HG02642 (cell line): Measurements from ENCODE around the gene EFNA3.

Experiments used
- ATAC-seq: cut with Tn5 transposase; IDR thresholded peaks from one replicate; pipeline ENCODE4 v1.9.1; 2021; ENCODE audit warnings: mild to moderate bottlenecking; ENCODE audit not compliant: unreplicated experiment, poor library complexity

The EFNA3 gene

GRCh38 chr1:155044812-155045657 lies 33.6 kb upstream of the EFNA3 start:
- no peak for ATAC-seq

DNA sequence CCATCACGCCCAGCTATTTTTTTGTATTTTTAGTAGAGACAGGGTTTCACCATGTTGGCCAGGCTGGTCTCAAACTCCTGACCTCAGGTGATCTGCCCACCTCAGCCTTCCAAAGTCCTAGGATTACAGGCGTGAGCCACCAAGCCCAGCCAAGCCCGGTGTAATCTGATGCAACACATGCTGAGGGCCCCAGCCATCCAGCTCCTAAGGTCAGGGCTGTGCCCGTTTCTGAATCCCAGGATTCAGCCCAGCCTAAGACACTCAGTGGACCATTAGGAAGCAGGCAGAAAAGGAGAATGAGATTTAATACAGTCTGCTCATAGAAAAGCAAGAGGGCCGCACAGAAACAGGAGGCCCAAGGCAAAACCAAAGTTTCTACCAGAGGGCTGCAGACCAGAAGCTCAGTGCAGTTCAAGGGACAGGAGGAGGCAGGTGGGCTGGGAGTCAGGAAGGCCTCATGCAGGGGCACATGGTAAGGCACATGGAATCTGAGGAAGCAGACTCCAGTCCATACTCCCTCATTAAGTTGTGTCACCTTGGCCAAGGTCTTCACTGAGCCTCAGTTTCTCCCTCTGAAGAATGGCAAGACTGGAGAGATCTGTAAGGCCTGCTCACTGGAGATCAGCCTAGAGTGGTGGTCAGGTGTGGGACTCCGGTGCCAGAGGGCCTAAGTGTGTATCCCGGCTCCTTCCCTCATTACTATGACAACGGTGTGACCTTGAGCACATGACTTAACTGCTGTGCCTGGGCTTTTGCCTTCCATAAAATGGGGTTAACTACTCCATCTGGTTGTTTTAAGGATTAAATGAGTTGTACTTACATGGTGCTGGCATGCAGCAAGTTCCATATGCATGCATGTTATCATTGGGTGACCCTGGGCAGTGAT lies 29.9 kb upstream of the EFNA3 start:
- ATAC-seq: no peak

- ATAC-seq: no peak
These were observed 28.7 kb upstream of the EFNA3 start for GRCh38 chr1:155049651-155050559.

DNA sequence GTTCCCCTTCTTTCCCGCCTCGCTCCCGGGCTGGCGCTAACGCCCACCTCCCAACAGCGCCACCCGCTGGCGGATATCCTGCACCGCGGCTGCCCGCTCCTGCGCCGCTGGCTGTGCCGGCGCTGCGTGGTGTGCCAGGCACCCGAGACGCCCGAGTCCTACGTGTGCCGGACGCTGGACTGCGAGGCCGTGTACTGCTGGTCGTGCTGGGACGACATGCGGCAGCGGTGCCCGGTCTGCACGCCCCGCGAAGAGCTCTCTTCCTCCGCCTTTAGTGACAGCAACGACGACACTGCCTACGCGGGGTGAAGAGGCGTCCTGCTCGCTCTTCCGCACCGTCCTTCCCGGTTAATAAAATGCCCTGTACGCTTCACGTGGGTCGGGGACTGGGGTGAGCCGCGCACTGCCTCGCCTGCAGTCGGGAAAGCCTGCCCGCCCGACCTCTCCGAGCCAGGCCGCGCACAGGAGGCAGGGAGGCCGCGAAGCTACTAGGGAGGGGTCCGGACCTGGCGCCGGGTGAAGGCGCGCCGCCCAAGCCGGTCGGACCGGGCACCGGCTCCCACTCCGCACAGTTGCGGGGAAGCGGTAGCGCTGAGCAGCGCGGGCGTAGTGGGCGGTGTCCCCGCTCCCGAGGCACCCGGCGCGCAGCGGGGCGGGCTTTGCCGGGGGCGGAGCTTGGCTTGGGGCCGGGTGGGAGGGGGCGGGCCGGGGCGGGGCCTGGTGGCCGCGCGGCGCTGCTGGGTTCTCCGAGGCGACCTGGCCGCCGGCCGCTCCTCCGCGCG lies 27.9 kb upstream of the EFNA3 start, which contains the start of gene ADAM15:
ADAM15 (plus strand) TSS at position 757 of the 782 bp plus-strand sequence. CDS start 71 bp downstream, outside the sequence.
- peak; percentile 72 for ATAC-seq

GRCh38 chr1:155051342-155051776 lies 27.3 kb upstream of the EFNA3 start:
- ATAC-seq: no peak

GRCh38 chr1:155051777-155052398 lies 26.7 kb upstream of the EFNA3 start:
- ATAC-seq: peak; percentile 7

GRCh38 chr1:155052439-155053395 lies 25.9 kb upstream of the EFNA3 start:
- no peak for ATAC-seq

- no peak for ATAC-seq
These were observed 25.0 kb upstream of the EFNA3 start for GRCh38 chr1:155053531-155054105.

DNA sequence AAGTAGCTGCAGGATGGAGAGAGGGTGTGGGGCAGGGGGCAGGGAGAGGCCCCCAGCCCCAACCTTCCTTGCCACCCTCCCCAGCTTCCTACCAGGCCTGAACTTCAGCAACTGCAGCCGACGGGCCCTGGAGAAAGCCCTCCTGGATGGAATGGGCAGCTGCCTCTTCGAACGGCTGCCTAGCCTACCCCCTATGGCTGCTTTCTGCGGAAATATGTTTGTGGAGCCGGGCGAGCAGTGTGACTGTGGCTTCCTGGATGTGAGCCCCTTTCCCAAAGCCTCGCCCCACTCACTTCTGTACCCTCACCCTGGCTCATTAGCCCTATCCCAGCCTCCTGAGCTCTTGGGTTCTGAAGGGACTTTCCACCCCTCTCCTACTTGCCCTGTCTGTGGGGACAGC lies 21.5 kb upstream of the EFNA3 start:
- no peak for ATAC-seq

DNA sequence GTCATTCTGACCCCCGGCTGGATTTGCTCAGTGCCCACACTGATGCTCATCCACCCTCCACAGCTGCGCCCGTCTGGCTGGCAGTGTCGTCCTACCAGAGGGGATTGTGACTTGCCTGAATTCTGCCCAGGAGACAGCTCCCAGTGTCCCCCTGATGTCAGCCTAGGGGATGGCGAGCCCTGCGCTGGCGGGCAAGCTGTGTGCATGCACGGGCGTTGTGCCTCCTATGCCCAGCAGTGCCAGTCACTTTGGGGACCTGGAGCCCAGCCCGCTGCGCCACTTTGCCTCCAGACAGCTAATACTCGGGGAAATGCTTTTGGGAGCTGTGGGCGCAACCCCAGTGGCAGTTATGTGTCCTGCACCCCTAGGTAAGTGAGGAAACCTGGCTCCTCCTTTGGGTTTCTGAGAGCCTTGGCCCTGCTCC lies 20.8 kb upstream of the EFNA3 start:
- ATAC-seq: no peak

DNA sequence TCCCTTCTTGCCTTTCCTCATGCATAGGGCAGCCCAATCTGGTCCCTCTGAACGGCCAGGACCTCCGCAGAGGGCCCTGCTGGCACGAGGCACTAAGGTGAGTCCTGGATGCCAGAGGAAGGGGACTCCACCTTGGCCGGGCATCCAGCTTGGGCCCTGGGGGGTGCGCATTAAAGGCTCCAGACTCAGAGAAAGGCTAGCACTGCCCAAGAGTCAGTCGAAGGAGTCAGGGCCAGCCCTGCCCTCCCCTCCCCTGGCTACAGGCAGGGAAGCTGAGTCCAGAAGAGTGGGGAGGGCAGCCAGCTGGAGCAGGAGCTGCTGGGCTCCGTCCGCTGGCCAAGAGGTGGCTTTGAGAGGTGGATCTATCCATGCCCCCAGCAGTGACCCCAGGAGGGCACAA lies 17.9 kb upstream of the EFNA3 start:
- no peak for ATAC-seq

- ATAC-seq: peak; percentile 38
These were observed 17.1 kb upstream of the EFNA3 start for GRCh38 chr1:155061381-155062150.

DNA sequence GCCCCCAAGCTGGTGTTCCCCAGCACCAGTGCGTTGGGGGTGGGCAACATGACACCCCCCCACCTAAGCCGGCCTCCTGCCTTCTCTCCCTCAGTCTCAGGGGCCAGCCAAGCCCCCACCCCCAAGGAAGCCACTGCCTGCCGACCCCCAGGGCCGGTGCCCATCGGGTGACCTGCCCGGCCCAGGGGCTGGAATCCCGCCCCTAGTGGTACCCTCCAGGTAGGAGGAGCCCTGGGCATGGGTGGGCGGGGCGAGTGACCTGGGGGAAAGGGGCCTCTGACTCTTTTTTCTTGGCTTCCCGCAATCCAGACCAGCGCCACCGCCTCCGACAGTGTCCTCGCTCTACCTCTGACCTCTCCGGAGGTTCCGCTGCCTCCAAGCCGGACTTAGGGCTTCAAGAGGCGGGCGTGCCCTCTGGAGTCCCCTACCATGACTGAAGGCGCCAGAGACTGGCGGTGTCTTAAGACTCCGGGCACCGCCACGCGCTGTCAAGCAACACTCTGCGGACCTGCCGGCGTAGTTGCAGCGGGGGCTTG lies 16.4 kb upstream of the EFNA3 start:
- no peak for ATAC-seq

DNA sequence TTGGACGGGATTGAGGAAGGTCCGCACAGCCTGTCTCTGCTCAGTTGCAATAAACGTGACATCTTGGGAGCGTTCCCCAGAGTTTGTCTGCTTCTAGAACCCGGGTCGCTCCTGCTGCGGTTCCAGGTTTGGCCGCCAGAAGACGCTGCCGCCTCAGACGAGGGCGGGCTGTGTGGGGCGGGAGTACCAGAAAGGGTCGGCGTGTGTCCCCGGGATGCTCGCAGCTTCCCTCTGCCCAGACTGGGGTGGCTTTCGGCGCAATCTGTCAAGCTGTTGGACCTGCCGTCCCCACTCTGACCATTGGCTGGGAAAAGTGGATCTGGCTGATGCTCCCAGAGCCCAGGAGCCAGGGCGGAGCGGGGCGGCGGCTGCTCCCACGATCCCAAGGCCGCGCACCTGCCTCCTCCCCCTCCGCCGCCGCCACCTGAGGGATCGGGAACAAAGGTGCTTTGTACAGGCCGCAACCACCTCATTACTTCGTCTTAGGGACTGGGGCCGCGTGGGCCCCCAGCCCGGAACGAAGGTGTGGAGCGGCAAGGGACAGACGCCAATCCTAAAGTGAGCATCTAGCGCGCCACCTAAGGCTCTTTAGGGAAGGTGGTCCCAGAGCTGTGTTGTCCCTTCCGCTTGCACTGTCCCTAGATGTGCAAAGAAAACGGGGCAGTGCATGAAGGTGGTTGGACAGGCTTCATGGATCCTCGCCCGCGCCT lies 15.8 kb upstream of the EFNA3 start:
- ATAC-seq: peak; percentile 8

DNA sequence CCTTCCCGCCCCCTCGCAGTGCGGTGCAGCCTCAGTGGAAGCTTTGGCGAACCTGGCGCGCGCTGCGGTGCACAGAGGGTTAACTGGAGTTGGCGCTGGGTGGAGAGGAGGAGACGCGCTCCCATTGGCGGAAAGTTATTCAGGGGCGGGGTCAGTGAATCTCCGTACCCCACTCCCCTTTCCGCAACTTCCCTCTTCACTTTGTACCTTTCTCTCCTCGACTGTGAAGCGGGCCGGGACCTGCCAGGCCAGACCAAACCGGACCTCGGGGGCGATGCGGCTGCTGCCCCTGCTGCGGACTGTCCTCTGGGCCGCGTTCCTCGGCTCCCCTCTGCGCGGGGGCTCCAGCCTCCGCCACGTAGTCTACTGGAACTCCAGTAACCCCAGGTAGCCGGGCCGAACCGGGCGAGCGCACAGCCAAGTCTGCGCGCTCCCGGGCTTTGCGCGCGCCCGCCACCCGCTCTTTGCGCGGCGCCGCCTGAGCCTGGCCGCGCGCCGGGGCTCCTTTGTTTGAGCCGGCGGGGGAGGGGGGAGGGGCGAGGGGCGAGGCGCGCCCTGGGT lies 15.0 kb upstream of the EFNA3 start, which contains the start of gene EFNA4:
EFNA4 (plus strand) TSS at position 191 of the 561 bp plus-strand sequence; CDS start at position 275, 84 bp downstream.
- peak; percentile 78 for ATAC-seq
